GM12872 (cell line): ENCODE results near the gene IDH3G.

Source experiments
- TF ChIP-seq, protein P1 (sequence below): IDR thresholded peaks from 3 replicates; pipeline ENCODE4 v1.5.1; 2011; ENCODE audit warnings: low read depth, mild to moderate bottlenecking, low read length, moderate library complexity; ENCODE audit not compliant: insufficient read depth

Gene IDH3G

DNA sequence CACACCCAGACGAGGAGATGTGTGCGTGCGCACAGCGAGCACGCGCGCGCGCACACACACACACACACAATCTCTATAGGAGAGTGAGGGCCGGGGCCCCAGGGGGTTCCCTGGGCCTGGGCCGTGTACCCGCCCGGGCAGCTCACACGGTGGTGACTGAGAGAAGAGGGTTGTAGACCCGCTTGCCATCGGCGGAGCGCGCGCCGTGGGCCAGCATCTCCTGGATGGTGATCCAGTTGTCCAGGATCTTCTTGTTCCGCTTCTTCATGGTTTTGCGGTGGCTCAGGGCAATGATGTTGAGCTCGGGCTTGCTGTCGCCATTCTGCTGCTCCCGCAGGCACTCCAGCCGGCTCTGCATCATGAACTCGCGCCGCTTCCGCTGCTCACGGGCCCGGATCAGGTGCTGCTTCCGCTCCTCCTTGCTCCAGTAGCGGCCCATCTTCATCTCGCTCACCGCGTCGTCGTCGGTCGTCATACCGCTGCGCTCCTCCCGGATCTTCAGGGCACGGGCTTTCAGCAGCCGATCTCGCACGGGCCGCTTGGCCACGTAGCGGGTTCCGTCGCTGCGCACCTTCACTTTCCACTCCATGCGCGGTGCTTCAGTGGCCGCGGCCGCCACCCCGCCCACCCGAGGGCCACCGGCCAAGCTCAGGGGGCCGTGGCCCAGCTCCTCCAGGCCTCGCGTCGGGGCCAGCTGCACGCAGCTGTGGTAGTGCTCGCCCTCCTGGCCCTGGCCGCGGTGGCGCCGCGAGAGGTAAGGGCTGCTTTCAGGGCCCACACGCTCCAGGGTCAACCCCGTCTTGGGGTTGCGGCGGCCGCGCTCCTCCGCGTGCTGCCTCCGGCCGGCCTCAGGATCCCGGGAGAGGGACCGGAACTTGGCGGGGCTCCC is 9.3 kb upstream of the IDH3G start:
- TF ChIP-seq, protein P1, sequence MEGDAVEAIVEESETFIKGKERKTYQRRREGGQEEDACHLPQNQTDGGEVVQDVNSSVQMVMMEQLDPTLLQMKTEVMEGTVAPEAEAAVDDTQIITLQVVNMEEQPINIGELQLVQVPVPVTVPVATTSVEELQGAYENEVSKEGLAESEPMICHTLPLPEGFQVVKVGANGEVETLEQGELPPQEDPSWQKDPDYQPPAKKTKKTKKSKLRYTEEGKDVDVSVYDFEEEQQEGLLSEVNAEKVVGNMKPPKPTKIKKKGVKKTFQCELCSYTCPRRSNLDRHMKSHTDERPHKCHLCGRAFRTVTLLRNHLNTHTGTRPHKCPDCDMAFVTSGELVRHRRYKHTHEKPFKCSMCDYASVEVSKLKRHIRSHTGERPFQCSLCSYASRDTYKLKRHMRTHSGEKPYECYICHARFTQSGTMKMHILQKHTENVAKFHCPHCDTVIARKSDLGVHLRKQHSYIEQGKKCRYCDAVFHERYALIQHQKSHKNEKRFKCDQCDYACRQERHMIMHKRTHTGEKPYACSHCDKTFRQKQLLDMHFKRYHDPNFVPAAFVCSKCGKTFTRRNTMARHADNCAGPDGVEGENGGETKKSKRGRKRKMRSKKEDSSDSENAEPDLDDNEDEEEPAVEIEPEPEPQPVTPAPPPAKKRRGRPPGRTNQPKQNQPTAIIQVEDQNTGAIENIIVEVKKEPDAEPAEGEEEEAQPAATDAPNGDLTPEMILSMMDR = no peak

DNA sequence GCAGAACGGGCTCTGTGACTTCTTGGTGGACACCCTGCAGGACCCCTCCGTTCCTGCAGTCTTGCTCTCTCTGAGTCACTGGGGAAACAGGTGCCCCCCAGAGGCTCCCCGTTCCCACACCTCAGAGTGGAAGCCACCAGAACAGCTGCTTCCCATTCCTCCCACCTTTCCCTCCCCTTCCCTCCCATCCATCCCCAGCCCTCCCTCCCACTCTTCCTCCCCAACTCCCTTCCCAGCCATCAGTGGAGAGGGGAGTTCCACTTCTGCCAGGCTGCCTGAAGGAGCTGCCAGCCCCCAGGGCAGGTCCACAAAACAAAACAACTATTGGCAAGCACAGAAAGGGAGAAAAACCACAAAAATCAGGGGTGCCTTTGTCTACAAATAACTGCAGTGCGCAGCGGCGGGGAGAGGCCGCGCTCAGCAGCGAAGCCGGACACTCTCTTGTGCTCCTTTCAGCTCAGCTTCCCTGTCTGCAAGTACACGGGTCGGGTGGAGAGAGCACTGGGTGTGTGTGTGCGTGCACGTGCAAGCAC is 8.4 kb upstream of the IDH3G start:
- TF ChIP-seq, protein P1 = no peak

DNA sequence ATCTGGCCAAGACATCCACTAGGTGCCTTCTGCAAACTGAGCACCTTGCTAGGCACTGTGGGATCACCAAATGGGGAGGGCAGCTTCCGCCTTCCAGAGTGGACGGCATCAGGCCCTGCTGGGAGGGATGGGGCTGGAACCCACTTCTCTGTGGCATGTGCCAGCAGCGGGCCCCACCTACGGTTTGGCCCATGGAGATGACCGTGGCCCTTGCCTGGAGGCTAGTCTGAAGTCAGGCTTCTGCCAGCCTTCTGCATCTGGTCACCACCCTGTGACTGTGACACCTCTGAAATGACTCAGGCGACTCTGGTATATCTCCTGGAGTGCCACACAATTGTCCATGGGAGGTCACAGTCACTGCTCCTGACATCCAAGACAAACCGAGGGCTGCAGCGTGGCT is 7.5 kb upstream of the IDH3G start:
- TF ChIP-seq, protein P1 = no peak

- TF ChIP-seq, protein P1 = no peak
These were observed 6.6 kb upstream of the IDH3G start for GRCh38 chrX:153800746-153801145.

GRCh38 chrX:153800177-153800722 is 6.1 kb upstream of the IDH3G start:
- TF ChIP-seq, protein P1 = no peak

DNA sequence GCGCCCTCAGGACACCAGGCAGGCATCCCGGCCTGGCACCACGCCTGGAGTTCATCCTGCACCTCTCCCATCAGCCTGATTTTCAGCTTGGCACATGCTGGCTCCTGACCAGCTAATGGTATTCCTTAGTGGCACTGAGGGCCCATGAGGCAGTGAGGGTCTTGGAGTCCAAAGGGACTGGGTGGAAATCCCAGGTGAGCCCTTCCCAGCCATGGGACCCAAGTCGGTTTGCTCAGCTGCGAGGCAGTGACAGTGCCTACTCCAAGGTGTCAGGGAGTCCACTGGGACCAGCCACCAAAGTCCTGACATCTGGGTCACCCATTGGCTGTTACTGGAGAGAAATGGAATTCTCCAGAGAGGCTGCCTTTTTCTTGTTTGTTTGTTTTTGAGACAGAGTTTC is 5.2 kb upstream of the IDH3G start:
- TF ChIP-seq, protein P1 = no peak

DNA sequence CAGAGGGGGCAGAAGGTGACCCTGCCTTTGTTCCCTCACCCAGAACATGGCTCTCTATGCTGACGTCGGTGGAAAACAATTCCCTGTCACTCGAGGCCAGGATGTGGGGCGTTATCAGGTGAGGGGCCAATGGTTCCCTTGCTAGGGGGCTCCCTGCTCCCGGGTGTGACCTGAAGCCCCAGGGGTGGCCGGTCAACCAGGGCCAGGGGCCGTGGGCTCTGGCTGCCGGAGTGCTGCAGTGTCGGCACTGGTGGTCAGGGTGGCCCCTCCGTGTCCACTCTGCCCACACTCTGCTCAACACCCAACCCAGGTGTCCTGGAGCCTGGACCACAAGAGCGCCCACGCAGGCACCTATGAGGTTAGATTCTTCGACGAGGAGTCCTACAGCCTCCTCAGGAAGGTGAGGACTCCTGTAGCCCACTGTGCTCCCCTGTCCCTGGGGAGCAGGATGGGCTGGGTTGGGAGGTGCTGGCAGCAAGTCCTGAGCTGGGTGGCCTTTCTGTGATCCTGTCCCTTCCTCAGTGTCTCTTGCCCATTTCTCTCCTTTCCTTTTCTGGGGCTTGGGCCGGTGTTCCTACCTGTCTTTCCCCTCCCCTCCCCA is 3.3 kb upstream of the IDH3G start:
- TF ChIP-seq, protein P1 = no peak
